HFFc6 (cell line): Measurements from ENCODE around the gene TCF21. TPM values are rescaled to one million over a fixed set of nuclear protein-coding genes. Genes with fewer than 3 reads are reported as not detected.

Source experiments
- DNase-seq: peaks from one replicate; pipeline ENCODE4 v3.0.0-alpha.2; 2018
- H3K27ac Mint-ChIP-seq: 2 replicates; pipeline ENCODE4 v1.8.0; 2020; ENCODE audit warnings: mild to moderate bottlenecking, mixed read lengths
- H3K27me3 Mint-ChIP-seq: 2 replicates; pipeline ENCODE4 v1.8.0; 2021; ENCODE audit warnings: mild to moderate bottlenecking, moderate library complexity, mixed read lengths; ENCODE audit not compliant: insufficient read depth
- H3K36me3 Mint-ChIP-seq: 2 replicates; pipeline ENCODE4 v1.8.0; 2021; ENCODE audit warnings: low read depth, mixed read lengths
- H3K4me1 Mint-ChIP-seq: 2 replicates; pipeline ENCODE4 v1.8.0; 2020; ENCODE audit warnings: low read depth, mixed read lengths
- H3K4me3 Mint-ChIP-seq: 2 replicates; pipeline ENCODE4 v1.8.0; 2020; ENCODE audit warnings: mild to moderate bottlenecking, moderate library complexity, mixed read lengths
- H3K9me3 Mint-ChIP-seq: 2 replicates; pipeline ENCODE4 v1.8.0; 2020; ENCODE audit warnings: mild to moderate bottlenecking, mixed read lengths
- CTCF ChIP-seq: fragments of 200-600 bp; sonication (generic); IDR thresholded peaks from 2 replicates; pipeline ENCODE4 v1.5.0; 2021; ENCODE audit warnings: antibody characterized with exemption, mild to moderate bottlenecking
- long read RNA-seq: library from polyadenylated mRNA; unstranded; transcript quantifications from one replicate; pipeline ENCODE4 v2.0.0, GENCODE V29; 2019
- total RNA-seq, 6 experiments: library from RNA; stranded (reverse); fragmentation: NEBNext Ultra II Directional; extraction: Animal tissue kit (Norgen Biotek cat#: 25700); gene quantifications; 2 replicates in 1 of 6; 3 replicates in 5 of 6; pipeline ENCODE4 v1.2.3, GENCODE V29; 2021

Gene TCF21
- total RNA-seq, result not detected
- long read RNA-seq, result 0 reads

- Mint-ChIP-seq H3K4me3 (peak within 1 kb of the TSS; percentile 62), H3K36me3 (no peaks in the 10 kb centered on the region; the same call in 1 of the 2 replicates), H3K27me3 (peaks cover 67% of the 10 kb centered on the region), H3K4me1 (peaks cover 33% of the 10 kb centered on the region), H3K9me3 (no peaks in the 10 kb centered on the region), H3K27ac (no peak within 1 kb of the TSS)
- DNase-seq, result no peak
- TF ChIP-seq CTCF, result no peak
Observed at GRCh38 chr6:133888929-133889556, at the start of gene TCF21. TSS of gene TCF21 (plus strand) at chr6:133889113. CDS start at chr6:133889398, 285 bp downstream.

- 0 out of 2 replicates have a peak, but pooled peaks cover 3% of the 10 kb centered on the region for H3K36me3 Mint-ChIP-seq
- no peak overlapping the region for H3K27ac Mint-ChIP-seq
- H3K4me1 Mint-ChIP-seq, result no peaks in the 10 kb centered on the region
- H3K9me3 Mint-ChIP-seq, result no peaks in the 10 kb centered on the region
- no peak overlapping the region for H3K4me3 Mint-ChIP-seq
- TF ChIP-seq CTCF, result no peak
- DNase-seq, result no peak
- H3K27me3 Mint-ChIP-seq, result peaks cover 8% of the 10 kb centered on the region; the same call in 1 of the 2 replicates
Observed at GRCh38 chr6:133841176-133841575, 47.7 kb upstream of the TCF21 start.

GRCh38 chr6:133843098-133843497 is 45.8 kb upstream of the TCF21 start:
- no peak for DNase-seq
- Mint-ChIP-seq H3K36me3 (0 out of 2 replicates have a peak, but pooled peaks cover 3% of the 10 kb centered on the region), H3K9me3 (no peaks in the 10 kb centered on the region), H3K4me3 (no peak overlapping the region), H3K4me1 (no peaks in the 10 kb centered on the region), H3K27ac (no peak overlapping the region), H3K27me3 (peaks cover 8% of the 10 kb centered on the region)
- no peak for TF ChIP-seq CTCF

GRCh38 chr6:133844709-133845108 is 44.2 kb upstream of the TCF21 start:
- H3K27ac Mint-ChIP-seq, result no peak overlapping the region

GRCh38 chr6:133854041-133854363 is 34.9 kb upstream of the TCF21 start:
- TF ChIP-seq CTCF, result no peak
- Mint-ChIP-seq H3K27me3 (peaks cover 39% of the 10 kb centered on the region), H3K9me3 (no peaks in the 10 kb centered on the region), H3K36me3 (no peaks in the 10 kb centered on the region), H3K4me1 (no peaks in the 10 kb centered on the region; the same call in 1 of the 2 replicates), H3K4me3 (no peak overlapping the region), H3K27ac (no peak overlapping the region)
- no peak for DNase-seq

More at GRCh38 chr6:133844709-133845108, 44.2 kb upstream of the TCF21 start:
- Mint-ChIP-seq H3K27me3 (peaks cover 13% of the 10 kb centered on the region), H3K4me3 (no peak overlapping the region), H3K36me3 (no peaks in the 10 kb centered on the region), H3K4me1 (no peaks in the 10 kb centered on the region), H3K9me3 (no peaks in the 10 kb centered on the region)
- no peak for DNase-seq
- TF ChIP-seq CTCF, result no peak
